Activated CD4-positive, alpha-beta T cell treated with anti-CD3 and anti-CD28 coated beads, Interleukin-2, amount 50 U/mL, for 1 hour (primary cell): Measurements from ENCODE around the gene CDH13.
"Not testable (repeated sequence)": the region's sequence is repeated elsewhere in the genome, so short reads cannot be mapped to it uniquely, and the experiment has no call there.

Source experiments
- DNase-seq: peaks from one replicate; pipeline ENCODE4 v3.0.0-alpha.2; 2020

The CDH13 gene

GRCh38 chr16:82899731-82900450, 273.1 kb downstream of the CDH13 start:
- no peak for DNase-seq

DNA sequence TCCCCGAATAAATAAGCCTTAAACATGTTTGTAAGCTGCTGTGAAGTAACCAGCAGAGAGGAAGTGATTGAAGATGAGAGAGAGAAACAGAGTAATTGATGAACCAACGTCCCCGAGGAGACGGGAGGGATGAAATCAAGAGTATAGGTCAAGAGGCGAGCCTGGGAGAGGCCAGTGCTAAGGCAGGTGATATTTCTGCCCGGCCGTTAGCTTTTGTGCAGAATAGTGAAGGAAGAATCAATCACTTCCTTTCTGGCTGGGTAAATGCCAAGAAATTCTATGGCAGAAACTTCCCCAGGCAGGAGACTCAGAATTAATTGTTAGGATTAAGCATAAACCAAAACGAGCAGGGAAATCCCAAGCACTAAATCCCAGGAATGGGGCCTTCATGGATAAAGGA, 273.8 kb downstream of the CDH13 start:
- no peak for DNase-seq

DNA sequence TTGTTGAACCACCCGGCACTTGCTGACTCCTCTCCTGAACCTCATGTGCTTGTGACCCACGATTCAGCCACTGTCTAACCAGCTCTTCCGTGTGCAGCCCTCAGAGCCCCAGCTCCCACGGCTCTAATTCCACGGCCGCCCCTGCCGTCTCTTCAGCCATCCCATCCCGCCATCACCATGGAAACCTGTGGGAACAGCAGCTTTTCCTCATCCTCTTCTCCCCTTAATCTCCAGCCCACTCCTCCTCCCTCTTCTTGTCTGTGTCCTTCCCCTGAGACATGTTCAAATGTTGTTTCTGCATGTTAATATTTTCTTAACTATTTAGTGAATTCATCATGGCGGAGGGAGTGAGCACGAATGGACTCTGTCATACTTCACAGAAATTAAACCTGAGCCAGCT, 285.2 kb downstream of the CDH13 start:
- DNase-seq: no peak

DNA sequence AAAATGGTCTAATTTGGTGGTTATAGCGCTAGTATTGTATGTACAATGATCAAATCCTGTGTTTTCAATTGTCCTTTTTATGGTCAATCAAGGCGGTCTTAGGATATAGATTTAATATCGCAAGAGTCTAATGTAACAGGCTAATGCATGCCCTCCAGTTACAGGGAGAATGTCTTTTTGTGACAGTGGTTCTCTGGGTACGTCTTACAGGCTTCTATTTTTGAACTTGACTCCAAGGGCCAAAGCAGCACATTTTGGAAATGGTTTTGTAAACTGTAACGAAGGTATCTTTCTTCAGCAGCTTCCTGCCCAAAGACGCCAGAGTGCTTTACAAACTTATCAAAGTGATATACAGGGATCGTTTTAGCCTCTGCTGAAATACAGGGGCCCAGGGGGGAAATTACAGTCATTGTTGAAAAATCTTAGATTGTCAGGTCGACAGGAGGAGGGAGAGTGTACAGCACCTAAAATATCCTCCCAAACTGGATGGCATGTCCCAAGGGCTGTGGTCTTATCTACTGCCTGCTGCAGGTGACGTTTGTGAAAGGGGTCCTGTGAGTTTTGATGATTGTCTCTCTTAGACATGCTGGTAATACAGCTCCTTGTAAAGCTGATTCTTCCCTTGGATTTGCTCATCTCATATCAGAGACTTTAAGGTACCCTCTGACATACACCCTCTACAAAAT, 288.5 kb downstream of the CDH13 start:
- no peak for DNase-seq

DNA sequence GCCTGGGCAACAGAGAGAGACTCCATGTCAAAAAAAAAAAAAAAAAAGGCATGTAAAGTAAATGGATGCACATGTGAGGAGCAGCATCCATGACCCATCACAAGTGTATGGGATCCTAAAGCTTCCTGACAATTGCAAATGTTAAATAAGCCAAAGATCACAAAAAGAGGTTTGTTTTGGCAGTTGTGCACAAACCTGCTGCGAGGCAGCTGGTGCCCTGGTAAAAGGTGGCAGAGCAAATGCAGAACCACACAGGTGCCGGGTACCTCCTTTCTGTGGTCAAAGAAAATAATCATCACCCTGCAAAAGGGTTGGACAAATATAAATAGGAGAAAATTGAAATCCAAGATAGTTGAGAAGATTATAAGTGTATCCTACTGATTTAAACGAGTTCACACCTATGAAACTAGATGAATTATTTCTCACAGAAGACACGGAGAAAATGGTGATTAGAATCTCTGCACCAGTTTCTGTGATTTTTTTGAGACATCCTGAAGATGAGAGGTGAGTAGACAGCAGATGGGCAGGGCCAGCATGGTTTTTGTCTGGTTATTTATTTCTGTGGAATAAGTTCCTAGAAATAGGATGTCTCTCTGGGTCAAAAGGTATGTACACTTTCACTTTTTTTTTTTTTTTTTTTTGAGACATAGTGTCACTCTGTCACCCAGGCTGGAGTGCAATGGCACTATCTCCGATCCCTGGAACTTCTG, 291.3 kb downstream of the CDH13 start:
- DNase-seq: no peak

DNA sequence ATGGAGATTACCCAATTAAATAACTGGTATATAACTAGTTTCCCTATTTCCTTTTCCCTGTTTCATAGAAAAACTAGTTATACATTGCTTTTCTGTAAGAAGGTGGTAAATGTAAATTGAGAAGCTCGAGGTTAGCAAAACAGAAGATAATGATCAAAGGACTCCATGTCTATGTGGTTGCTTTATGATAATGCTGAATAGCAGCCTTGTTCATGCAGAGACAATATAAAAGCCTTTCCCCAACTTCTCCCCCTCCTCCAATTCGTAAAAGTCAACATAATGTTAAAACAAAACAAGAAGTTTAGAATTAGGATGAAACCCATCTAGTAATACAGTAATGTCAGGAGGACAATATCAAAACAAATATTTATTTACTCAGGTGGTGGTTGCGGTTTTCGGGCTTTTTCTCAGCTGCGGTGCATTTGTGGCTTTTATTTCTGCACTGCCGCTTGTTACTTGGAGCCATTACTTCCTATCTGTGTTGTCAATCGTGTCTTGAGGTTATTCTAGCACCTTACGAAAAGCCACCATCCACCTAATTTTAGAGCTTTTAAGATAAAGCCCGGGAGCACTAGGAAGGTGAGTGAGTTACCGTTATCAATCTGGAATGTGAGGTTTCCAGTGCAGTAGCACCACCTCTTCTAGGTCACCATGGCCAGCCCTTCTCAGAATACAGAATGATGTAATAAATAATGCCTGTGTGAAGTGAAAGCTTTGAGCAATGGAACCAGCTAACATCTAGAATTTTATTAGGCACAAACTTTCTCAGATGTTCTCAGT, 297.5 kb downstream of the CDH13 start:
- DNase-seq: no peak

GRCh38 chr16:82926500-82926899, 299.7 kb downstream of the CDH13 start:
- no peak for DNase-seq

DNA sequence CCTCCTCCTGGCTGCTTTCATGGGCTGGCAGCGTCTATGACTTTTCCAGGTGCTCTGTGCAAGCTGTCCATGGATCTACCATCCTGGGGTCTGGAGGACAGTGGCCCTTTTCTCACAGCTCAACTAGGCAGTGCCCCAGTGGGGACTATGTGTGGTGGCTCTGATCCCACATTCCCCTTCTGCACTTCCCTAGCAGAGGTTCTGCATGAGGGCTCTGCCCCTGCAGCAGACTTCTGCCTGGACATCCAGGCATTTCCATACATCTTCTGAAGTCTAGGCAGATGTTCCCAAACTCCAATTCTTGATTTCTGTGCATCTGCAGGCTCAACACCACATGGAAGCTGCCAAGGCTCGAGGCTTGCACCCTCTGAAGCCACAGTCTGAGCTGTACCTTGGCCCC, 307.2 kb downstream of the CDH13 start:
- not testable (repeated sequence) for DNase-seq

DNA sequence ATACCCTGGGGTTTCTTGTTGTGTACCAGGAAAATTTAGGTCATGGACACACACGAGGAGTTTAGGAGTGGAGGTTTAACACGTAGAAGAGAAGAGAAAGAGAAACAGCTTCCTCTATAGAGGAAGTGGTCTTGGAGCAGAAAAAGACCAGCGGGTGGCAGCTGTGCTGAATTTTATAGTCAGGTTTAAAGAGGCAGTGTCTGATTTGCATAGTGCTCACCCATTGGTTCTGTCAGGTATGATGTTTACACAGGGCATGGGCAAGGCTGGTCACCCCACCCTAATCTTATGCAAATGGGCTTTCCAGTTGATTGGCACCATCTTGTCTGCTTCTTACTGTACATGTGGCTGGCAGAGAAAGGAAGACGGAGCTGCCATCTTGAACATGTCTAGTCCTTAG, 309.0 kb downstream of the CDH13 start:
- DNase-seq: no peak

DNA sequence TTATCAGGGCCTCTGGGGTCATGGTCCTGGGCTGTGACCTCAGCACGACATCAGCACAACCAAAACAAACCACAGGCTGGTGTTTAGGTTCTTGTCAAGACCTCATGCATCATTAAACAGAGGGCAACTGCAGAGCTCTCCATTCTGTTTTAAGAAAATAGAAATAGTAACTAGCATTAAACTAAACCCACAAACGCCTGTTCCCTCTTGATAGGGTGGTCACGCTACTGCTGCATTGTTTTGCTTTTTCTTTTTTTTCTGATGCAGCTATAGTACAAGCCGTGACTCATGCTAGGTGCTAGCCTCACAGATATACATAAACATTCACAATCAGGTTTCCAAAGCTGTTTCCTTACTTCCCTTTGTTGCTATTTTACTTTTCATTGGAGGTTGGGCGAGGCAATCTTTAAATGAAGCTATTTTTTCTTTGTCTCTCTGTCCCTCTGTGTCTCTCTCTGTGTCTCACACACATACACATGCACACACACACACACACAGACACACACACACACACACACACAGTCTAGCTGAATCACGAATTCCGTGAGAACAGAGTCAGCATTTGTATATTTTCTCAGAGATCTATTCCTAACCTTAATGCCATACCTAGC, 310.3 kb downstream of the CDH13 start:
- DNase-seq: no peak

GRCh38 chr16:82937926-82938520, 311.3 kb downstream of the CDH13 start:
- no peak for DNase-seq

DNA sequence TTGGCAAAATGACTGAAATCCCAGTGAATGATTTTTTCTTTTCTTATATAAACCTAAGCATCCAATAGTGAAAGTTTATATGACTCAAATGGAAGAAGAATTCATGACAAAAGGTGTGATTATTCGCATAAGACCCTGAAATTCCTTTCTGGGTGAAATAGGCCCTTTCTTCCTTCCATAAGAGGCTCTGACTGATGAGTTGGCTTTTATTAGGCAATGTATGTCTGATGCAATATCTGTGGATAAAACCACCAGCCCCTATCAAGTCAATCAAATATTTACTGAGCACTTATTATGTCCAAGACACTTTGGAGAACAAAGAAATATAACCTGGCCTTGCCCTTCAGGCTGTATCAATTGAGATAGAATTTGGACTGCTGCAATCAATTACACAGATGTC, 316.6 kb downstream of the CDH13 start:
- DNase-seq: no peak

GRCh38 chr16:82945420-82946101, 318.8 kb downstream of the CDH13 start:
- DNase-seq: no peak

- DNase-seq: no peak
Observed at GRCh38 chr16:82947698-82948097, 320.9 kb downstream of the CDH13 start.

DNA sequence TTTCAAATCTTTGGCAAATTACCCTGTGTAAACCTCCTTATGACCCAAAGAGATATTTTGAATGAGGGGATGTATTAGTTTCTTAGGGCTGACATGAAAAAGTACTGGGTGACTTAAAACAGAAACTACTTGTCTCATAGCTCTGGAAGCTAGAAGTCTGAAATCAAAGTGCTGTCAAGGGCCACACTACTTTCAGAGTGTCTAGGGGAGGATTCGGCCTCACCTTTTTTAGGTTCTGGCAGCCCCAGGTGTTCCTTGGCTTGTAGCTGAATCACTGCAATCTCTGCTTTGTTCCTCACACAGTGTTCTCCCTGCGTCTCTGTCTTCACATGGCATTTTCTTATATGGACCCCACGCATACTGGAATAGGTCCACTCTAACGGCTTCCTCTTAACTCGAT, 322.2 kb downstream of the CDH13 start:
- DNase-seq: no peak

- no peak for DNase-seq
Observed at GRCh38 chr16:82953517-82953916, 326.7 kb downstream of the CDH13 start.

DNA sequence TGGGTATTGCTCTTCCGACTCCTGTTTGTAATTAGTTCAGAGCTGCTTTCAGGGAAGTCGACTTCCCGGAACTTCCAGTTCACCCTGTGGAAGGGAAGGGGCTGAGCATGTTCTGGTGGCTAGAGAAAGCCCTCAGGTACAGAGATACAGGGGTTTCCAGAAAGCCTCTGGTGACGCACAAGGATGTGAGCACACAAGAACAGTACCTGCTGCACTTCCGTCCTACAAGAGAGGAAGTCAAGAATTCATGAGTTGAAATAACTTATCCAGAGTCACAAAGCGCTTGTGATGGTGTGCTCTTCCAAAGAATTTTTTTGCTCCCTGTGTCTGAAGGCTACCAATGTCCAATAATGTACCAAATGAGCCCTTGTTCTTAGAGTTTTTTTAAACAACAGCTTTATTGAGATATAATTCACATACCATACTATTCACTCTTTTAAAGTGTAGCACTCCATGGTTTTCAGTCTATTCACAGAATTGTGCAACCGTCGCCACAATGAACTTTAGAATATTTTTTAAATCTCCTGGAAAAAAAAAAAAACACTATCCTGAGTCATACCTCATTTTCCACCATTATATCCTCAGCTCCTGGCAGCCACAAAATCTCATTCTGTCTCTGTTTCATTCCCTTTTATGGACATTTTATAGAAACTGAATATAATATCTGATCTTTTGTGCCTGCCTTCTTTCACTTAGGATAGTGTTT, 327.6 kb downstream of the CDH13 start:
- DNase-seq: no peak

DNA sequence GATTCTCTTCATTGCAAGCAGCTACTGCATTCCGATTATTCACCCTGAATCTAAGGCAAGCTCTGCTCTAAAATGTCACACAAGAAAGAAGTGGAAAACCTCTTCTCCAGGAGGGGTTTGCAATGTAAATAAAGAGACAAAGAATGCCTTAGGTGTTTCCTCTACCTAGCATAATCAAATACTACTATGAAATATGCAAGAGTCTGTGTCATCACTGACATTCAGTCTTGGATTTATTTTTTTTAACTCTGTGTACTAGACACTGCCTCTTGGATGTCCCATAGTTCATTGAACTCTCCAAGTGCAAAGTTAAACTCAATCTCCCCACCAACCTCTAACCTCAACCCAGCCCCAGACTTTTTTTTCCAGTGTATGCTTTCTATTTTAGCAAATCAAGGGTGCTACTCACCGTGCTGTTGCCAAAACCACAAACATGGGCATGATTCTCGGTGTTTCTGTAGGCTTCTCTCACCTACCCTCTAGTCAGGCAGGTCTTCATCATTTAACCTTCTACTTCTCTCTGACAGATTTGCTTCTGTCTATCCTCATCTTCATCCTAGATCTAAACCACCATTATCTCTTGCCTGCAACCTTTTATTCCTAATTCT, 329.1 kb downstream of the CDH13 start:
- no peak for DNase-seq

DNA sequence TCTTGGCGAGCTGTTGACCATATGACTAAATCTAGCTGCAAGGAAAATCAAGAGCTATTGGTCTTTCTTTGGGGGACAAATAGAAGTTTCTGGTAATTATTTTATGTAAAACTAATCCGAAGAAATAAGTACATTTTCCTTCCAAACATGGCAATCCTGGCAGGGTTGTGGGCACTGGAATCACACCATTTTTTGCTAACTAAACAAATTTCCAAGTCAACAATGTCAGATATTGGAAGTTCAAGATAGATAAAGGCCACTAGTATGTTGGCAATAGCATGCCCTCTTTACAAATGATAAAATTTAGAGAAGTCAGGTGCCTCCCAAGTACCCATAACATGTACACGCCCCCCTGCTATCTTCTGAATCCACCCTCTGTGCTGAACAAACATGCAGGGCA, 330.4 kb downstream of the CDH13 start:
- DNase-seq: no peak

- DNase-seq: no peak
Observed at GRCh38 chr16:82960918-82961317, 334.1 kb downstream of the CDH13 start.

DNA sequence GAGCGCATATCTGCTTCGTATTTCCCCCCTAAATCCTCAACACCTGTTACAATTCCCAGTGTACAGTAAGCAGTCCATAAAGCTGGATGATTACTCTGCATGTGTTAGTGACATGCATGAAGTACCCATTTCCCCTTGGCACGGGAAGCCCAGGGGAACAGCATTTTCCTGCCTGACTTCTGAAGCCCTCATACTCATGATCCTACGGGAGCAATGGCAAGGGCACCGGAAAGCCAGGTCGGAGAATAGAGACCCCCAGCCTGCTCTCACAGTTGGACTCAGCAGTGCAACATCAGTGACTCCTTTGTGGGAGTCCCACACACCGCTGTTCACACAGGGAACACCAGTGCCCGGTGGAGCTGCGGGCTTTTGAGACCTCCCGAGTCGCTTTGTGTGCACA, 336.9 kb downstream of the CDH13 start:
- no peak for DNase-seq
